ENCODE data around the gene NUDT14.

NUDT14 gene

DNA sequence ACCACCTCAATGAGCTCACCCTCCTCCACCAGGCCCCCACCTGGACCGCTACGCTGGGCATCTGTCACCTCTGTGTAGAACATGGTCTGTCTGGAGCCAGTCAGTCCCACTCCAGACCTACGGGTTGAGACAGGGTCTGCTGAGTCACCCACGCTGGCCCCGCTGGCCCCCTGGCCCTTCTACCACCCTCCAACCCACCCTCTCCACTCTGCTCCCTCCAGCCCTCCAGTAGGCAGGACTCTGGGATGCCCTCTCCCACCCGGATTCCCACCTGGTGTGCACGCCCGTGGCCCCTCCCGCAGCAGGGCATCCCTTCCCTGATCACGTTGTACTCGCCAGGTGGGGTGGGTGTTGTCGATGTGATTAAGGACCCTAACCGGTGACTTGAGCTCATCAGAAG is 8.0 kb downstream of the NUDT14 start:
- peaks cover 5% of the 10 kb centered on the region; the same call in 1 of the 2 replicates for H3K27me3 ChIP-seq (ENCODE audit: control insufficient read depth, insufficient read depth, low read length)
- H3K9me3 ChIP-seq (ENCODE audit: control insufficient read depth, insufficient read depth, low read length) = no peaks in the 10 kb centered on the region
- H3K4me3 ChIP-seq (ENCODE audit: low read depth, low read length) = no peak overlapping the region
- no peak overlapping the region for H3K9ac ChIP-seq (ENCODE audit: low read depth, low read length)
- no peak overlapping the region for H3K27ac ChIP-seq (ENCODE audit: low read depth, low read length)
- H3K36me3 ChIP-seq (ENCODE audit: control insufficient read depth, insufficient read depth, low read length) = no peaks in the 10 kb centered on the region
- peaks cover 5% of the 10 kb centered on the region; the same call in 1 of the 2 replicates for H3K4me1 ChIP-seq (ENCODE audit: control insufficient read depth, insufficient read depth, low read length)

DNA sequence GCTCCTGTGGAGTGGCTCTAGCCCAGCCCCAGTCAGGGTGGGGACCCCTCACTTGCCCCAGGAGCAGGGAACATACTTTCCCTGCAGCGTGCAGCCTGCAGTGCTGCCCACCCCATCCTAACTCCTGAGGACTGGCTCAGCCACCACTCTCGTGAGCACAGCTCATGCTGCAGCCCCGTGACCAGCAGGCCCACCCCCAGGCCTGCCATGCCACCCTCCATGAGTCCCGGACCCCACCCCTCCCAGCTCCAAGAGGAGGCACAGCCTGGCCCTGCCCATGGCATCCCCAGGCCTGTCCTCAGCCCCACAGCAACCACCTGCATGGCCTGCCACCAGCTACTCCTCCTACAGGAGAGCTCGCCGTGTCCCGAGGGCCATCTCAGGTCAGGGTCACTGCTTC is 8.6 kb downstream of the NUDT14 start:
- Histone ChIP-seq H3K4me1 (ENCODE audit: control insufficient read depth, insufficient read depth, low read length) (peaks cover 5% of the 10 kb centered on the region; the same call in 1 of the 2 replicates), H3K9me3 (ENCODE audit: control insufficient read depth, insufficient read depth, low read length) (no peaks in the 10 kb centered on the region), H3K27me3 (ENCODE audit: control insufficient read depth, insufficient read depth, low read length) (peaks cover 10% of the 10 kb centered on the region), H3K27ac (ENCODE audit: low read depth, low read length) (no peak overlapping the region), H3K9ac (ENCODE audit: low read depth, low read length) (no peak overlapping the region), H3K4me3 (ENCODE audit: low read depth, low read length) (no peak overlapping the region), H3K36me3 (ENCODE audit: control insufficient read depth, insufficient read depth, low read length) (no peaks in the 10 kb centered on the region)

DNA sequence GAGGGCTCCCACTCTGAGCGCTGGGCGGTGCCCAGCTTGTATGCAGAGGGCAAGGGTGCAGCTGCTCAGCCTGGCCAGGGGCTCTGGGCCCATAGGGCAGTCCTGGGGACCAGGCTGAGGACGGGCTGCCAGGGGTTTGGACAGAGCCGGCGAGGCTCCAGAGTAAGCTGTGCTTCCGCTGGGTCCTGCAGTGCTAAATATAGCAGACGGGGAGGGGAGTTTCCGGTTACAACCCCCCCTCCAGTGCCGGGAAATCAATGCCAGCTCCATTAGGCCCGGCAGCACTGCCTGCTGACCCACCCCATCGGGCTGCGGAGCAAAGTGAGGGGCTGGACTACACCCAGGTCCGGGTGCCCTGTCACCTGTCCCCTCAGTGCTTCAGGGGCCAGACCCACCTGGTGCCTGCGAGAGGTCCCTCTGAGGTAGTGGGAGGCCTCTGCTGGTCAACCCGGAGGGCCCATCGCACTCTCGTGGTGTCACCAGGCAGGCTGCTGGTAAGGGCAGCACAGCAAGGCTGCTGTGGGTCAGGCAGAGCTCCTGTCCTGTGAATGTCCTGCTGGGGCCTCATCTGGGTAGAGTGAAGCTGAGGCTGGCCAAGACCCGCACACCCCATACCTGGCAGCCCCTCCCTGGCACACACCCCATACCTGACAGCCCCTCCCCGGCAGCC is 10.0 kb downstream of the NUDT14 start:
- Histone ChIP-seq H3K27ac (ENCODE audit: low read depth, low read length) (no peak overlapping the region), H3K27me3 (ENCODE audit: control insufficient read depth, insufficient read depth, low read length) (peaks cover 20% of the 10 kb centered on the region), H3K4me3 (ENCODE audit: low read depth, low read length) (no peak overlapping the region), H3K9me3 (ENCODE audit: control insufficient read depth, insufficient read depth, low read length) (no peaks in the 10 kb centered on the region), H3K36me3 (ENCODE audit: control insufficient read depth, insufficient read depth, low read length) (no peaks in the 10 kb centered on the region), H3K4me1 (ENCODE audit: control insufficient read depth, insufficient read depth, low read length) (peaks cover 5% of the 10 kb centered on the region; the same call in 1 of the 2 replicates), H3K9ac (ENCODE audit: low read depth, low read length) (no peak overlapping the region)

DNA sequence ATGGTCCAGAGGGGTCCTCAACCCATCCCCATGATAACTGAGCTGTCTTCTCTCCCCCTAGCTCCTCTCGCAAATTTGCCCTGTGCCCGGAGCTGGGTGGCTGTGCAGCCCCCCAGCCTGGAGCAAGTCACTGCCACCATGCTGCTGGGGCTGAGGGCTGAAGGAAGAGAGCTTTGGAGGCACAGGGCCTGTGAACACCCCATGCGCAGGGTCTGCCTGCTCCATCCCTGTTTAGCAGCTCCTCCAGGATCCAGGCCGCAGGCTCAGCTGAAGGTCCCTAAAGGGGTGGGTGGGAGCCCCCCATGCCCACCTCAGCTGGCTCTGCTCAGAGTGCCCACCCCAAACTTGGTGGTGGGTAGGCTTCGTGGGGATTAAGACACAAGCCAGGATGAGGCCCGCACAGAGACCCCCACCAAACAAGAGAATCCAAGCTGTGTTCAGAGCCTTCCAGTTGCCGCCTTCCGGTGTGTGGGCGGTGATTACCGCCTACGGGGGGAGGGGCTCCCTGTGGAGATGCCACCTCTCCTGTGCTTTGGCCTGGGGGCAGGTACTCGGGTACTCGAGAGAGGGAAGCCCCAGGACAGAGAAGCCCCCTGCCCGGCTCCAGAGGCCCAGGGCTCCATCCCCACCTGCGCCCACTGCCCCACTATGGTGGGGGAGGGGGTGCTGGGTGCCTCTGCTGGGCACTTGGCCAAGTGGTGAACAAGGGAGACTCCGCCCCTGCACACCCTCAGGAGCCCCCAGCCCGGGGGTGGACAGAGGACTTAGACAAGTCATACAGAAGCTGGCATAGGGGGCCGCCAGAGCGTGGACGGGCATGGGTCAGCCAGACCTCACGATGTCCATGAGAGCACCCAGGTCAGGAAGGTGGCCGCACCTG is 11.1 kb downstream of the NUDT14 start:
- H3K27me3 ChIP-seq (ENCODE audit: control insufficient read depth, insufficient read depth, low read length) = peaks cover 20% of the 10 kb centered on the region
- no peak overlapping the region for H3K27ac ChIP-seq (ENCODE audit: low read depth, low read length)
- H3K4me1 ChIP-seq (ENCODE audit: control insufficient read depth, insufficient read depth, low read length) = peaks cover 5% of the 10 kb centered on the region; the same call in 1 of the 2 replicates
- H3K4me3 ChIP-seq (ENCODE audit: low read depth, low read length) = no peak overlapping the region
- H3K9me3 ChIP-seq (ENCODE audit: control insufficient read depth, insufficient read depth, low read length) = no peaks in the 10 kb centered on the region
- H3K9ac ChIP-seq (ENCODE audit: low read depth, low read length) = no peak overlapping the region
- no peaks in the 10 kb centered on the region for H3K36me3 ChIP-seq (ENCODE audit: control insufficient read depth, insufficient read depth, low read length)

DNA sequence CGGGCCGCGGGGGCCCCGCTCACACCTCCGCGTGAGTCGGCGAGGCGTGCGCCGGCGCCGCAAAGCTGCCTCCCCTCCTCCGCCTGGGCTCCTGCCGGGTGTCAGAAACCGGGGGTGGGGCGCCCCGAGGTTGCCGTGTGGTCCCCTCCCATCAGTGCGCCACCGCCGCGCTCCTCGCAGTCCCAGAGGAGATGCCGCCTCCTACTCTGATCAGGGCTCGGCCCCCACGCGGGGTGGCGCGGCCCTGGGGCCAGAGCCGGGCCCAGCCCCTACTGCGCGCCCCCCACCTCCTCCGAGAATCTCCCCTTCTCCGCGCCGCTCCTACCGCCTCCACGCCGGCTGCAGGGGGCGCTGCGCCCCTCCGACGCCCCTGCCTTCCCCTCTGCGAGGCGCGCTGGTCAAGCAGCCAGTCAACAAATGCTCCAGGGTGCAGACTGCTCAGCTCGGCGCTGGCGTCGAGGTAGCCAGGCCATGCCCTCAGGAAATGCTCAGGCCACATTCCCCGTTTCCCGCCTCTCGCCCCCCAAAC is 12.1 kb downstream of the NUDT14 start:
- Histone ChIP-seq H3K9ac (ENCODE audit: low read depth, low read length) (no peak overlapping the region), H3K9me3 (ENCODE audit: control insufficient read depth, insufficient read depth, low read length) (no peaks in the 10 kb centered on the region), H3K27me3 (ENCODE audit: control insufficient read depth, insufficient read depth, low read length) (peaks cover 20% of the 10 kb centered on the region), H3K4me3 (ENCODE audit: low read depth, low read length) (peak overlapping the region; percentile 50; the same call in 1 of the 2 replicates), H3K27ac (ENCODE audit: low read depth, low read length) (no peak overlapping the region), H3K4me1 (ENCODE audit: control insufficient read depth, insufficient read depth, low read length) (peaks cover 5% of the 10 kb centered on the region; the same call in 1 of the 2 replicates), H3K36me3 (ENCODE audit: control insufficient read depth, insufficient read depth, low read length) (no peaks in the 10 kb centered on the region)

DNA sequence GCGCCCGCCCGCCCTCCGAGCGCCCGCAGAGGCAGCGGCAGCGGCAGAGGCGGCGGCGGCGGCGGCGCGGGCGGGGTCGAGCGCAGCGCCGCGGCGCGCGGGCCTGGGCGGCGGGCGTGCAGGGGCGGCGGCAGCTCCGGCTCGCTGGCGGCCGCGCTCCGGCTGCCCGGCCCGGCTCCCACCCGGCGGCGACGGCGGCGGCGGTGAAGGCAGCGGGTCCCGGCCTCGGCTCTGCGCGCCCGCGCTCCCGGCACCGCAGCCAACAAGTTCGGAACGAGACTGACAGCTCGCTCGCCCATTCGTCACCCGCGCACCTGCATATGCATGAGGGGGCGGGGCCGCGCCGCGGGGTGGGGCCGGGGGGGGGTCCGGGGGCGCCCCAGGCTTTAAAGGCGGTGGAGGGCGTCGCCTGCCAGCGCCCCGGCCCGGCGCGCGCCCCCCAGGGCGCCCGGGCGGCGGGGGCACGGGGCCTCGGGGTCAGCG is 12.6 kb downstream of the NUDT14 start, which contains the start of gene JAG2:
TSS of gene JAG2 (minus strand) at position 281 of the 483 bp plus-strand sequence. CDS start 356 bp downstream, outside the sequence.
- H3K36me3 ChIP-seq (ENCODE audit: control insufficient read depth, insufficient read depth, low read length) = no peaks in the 10 kb centered on the region
- peaks cover 20% of the 10 kb centered on the region for H3K27me3 ChIP-seq (ENCODE audit: control insufficient read depth, insufficient read depth, low read length)
- H3K4me3 ChIP-seq (ENCODE audit: low read depth, low read length) = peak within 1 kb of the TSS; percentile 61
- H3K9ac ChIP-seq (ENCODE audit: low read depth, low read length) = no peak within 1 kb of the TSS
- no peak within 1 kb of the TSS for H3K27ac ChIP-seq (ENCODE audit: low read depth, low read length)
- H3K9me3 ChIP-seq (ENCODE audit: control insufficient read depth, insufficient read depth, low read length) = no peaks in the 10 kb centered on the region
- peaks cover 5% of the 10 kb centered on the region; the same call in 1 of the 2 replicates for H3K4me1 ChIP-seq (ENCODE audit: control insufficient read depth, insufficient read depth, low read length)

DNA sequence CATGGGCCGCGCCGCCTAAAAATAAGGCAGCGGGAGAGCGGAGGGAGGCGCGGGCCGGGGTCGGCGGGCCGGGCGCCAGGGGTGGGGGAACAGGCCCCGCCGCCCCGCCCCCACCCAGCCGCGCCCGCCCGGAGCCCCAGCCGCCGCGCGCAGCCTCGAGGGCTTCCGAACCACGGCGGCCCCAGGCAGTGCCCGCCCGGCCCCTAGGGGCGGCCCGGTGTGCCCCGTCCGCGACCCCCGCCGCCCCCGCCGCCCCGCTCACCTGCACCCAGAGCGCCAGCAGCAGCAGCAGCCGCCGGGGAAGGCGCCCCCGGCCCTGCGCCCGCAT is 13.1 kb downstream of the NUDT14 start:
- H3K9ac ChIP-seq (ENCODE audit: low read depth, low read length) = no peak overlapping the region
- no peaks in the 10 kb centered on the region for H3K36me3 ChIP-seq (ENCODE audit: control insufficient read depth, insufficient read depth, low read length)
- no peaks in the 10 kb centered on the region for H3K9me3 ChIP-seq (ENCODE audit: control insufficient read depth, insufficient read depth, low read length)
- H3K27ac ChIP-seq (ENCODE audit: low read depth, low read length) = no peak overlapping the region
- H3K27me3 ChIP-seq (ENCODE audit: control insufficient read depth, insufficient read depth, low read length) = peaks cover 20% of the 10 kb centered on the region
- peaks cover 5% of the 10 kb centered on the region; the same call in 1 of the 2 replicates for H3K4me1 ChIP-seq (ENCODE audit: control insufficient read depth, insufficient read depth, low read length)
- H3K4me3 ChIP-seq (ENCODE audit: low read depth, low read length) = peak overlapping the region; percentile 61; the same call in 1 of the 2 replicates

DNA sequence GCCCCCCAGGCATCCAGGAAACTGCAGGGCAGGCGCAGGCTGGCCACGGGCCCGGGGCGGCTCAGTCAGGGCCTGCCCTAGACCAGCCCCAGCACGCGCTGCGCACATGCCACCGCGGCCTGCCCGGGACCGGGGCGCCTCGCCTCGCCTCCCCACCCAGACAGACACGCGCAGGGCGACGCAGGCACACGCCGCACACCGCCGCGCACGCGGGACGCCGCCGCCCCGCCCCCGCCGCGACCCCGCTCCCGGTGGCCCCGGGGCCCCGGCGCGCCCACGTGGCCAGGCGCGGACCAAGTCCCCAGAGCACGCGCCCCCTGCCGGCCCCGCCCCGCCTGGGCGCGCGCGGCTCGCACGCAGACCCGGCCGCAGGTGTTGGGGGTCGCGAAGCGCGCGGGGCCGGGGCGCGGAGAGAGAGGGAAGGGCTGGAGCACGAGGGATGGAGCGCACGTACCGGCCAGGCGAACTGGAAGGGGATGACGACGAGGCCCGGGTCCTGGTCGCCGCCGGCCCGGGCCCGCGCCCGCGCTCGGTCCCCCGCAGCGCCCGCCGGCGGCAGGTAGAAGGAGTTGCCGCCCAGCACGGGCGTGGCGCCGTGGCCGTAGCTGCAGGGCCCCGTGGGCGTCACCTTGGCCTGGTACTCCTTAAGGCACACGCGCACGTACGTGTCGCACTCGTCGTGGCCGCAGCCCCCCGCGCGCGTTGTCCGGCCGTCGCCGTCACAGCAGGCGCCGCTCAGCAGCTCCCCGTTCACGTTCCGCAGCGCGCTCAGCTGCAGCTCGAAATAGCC is 13.6 kb downstream of the NUDT14 start:
- no peaks in the 10 kb centered on the region for H3K9me3 ChIP-seq (ENCODE audit: control insufficient read depth, insufficient read depth, low read length)
- peaks cover 20% of the 10 kb centered on the region for H3K27me3 ChIP-seq (ENCODE audit: control insufficient read depth, insufficient read depth, low read length)
- peak overlapping the region; percentile 61 for H3K4me3 ChIP-seq (ENCODE audit: low read depth, low read length)
- no peak overlapping the region for H3K9ac ChIP-seq (ENCODE audit: low read depth, low read length)
- no peaks in the 10 kb centered on the region for H3K36me3 ChIP-seq (ENCODE audit: control insufficient read depth, insufficient read depth, low read length)
- H3K27ac ChIP-seq (ENCODE audit: low read depth, low read length) = no peak overlapping the region
- peaks cover 5% of the 10 kb centered on the region; the same call in 1 of the 2 replicates for H3K4me1 ChIP-seq (ENCODE audit: control insufficient read depth, insufficient read depth, low read length)

DNA sequence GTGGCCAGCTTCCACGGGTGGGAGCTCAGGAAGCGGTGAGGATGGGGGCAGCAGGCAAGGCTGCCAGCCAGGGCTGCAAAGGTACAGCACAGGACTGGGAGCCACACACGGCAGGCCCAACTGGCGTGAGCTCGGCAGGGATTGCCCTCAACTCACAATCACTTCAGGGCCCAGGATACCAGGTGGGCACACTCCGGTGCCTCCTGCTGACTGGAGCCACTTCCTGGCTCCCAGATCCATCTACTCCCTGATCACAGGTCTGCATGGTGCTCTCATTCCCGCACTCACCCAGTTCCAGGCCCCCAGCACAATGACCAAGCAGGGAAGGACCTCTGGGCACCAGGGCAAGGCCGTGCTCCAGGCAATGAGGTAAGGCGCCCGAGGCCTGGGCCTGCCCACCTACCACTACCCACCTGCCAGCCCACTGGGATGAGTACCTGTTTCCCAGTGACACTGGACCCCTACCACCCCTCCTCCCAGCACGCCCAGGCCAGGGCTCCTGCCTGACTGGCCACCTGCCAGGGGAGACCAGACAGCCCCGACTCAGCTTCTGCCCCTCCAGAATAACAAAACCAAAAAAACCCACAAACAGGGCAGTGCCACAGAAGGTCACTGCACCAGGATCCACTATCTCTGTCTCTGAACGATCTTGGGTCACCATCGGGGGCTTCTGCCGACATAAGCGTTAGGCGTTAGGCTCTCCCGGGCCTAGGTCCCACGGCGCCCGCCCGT is 14.4 kb downstream of the NUDT14 start:
- Histone ChIP-seq H3K27me3 (ENCODE audit: control insufficient read depth, insufficient read depth, low read length) (peaks cover 20% of the 10 kb centered on the region), H3K4me1 (ENCODE audit: control insufficient read depth, insufficient read depth, low read length) (peaks cover 5% of the 10 kb centered on the region; the same call in 1 of the 2 replicates), H3K4me3 (ENCODE audit: low read depth, low read length) (no peak overlapping the region), H3K27ac (ENCODE audit: low read depth, low read length) (no peak overlapping the region), H3K36me3 (ENCODE audit: control insufficient read depth, insufficient read depth, low read length) (no peaks in the 10 kb centered on the region), H3K9ac (ENCODE audit: low read depth, low read length) (no peak overlapping the region), H3K9me3 (ENCODE audit: control insufficient read depth, insufficient read depth, low read length) (no peaks in the 10 kb centered on the region)

Measured in HUES48 (cell line).